Activated CD8-positive, alpha-beta memory T cell treated with anti-CD3 and anti-CD28 coated beads for 4 hours (primary cell): ENCODE data around the gene WDR33.

Experiments
- DNase-seq, 2 donors: peaks; one replicate each; pipeline ENCODE4 v3.0.0-alpha.2; 2020; ENCODE audit warnings: low read depth in 2 of 2

WDR33 gene

GRCh38 chr2:127656569-127657231 is 154.3 kb downstream of the WDR33 start:
- DNase-seq, result no peak

DNA sequence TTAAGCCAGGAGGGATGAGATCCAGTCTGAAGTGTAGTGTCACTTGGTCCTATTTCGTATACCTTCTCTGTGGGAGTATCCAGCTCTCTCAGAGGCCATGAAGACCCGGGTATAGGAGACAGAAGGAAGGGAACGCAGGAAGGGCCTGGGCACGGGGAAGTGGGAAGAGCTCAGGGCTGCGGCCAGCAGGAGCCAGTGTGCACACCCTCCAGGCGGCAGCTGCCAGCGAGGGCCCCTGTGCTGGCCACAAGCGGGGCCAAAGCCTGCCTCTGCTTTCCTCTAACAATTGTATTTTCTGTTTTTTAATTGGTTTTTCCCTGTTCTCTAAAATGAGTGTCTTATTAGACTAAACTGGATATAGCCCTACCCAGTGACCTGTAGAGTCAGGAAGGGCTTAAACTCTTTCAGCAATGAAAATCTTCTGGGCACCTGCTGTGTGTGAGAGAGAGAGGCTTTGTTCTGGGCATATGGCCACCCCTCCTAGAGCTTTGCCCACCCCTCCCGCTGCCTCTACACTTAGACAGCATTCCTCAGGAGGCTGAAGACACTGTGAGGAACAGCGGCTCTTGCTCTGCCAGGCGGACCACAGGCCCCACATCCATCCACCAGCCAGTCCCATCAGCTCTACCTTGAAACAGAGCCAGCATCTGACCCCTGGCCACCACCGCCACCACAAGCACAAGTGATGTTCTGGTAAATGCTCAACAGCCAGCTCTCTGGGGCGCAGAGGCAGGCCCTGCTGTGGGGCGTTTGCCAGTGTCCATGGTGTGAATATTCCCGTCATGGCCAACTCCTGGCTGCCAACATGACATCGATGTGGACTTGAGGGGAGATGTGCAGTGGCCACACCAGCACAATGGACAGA is 155.5 kb downstream of the WDR33 start:
- DNase-seq, result no peak

DNA sequence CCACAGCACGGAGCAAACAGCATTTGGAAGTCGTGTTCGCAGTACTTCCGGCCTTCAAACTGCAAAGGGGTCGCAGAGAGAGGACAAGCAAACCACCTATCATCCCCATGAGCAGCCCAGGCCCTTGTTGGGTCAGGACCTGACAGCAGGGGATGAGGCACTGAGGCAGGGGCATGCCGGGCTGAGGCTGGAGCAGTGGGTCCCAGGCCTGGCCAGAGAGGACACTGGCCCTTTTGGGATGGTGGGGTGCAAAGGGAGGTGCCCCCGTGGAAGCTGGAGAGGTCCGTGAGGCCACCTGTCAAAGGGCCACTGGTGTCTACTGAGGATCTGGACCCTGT is 156.2 kb downstream of the WDR33 start:
- DNase-seq, result no peak

- no peak for DNase-seq
Measured at GRCh38 chr2:127654084-127654837, 156.7 kb downstream of the WDR33 start.

DNA sequence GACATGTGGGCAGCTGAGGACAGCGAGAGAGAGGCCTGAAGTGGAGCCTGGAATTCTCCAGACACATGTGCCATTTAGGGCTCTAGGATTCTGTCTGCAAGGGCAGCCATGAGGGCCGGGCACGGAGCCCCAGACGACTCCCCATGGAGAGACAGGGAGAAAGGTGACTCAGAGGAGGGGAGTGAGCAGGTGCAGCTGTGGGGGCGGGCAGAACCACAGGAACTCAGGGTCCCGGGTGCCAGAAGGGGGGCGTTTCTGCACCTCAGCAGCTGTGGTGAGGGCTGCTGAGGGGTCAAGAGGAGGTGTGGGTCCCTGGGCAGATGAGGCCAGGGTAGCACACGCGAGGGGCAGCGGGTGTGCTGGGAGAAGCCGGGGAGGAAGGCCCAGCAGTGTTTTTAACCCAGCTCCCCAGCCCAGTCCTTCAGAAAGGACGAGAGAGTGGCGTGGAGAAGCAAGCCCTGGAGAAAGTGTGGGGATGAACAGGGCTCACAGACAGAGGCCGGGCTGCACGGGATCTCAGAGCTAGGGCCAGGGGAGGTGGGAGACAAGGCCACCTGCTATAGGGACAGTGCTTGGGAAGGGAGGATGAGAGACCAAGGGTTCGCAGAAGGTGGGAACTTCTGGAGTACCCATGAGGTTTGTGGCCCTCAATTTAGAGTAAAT is 157.4 kb downstream of the WDR33 start:
- no peak for DNase-seq

- DNase-seq, result no peak
Measured at GRCh38 chr2:127652786-127653357, 158.1 kb downstream of the WDR33 start.

- no peak for DNase-seq
Measured at GRCh38 chr2:127651971-127652550, 158.9 kb downstream of the WDR33 start.

DNA sequence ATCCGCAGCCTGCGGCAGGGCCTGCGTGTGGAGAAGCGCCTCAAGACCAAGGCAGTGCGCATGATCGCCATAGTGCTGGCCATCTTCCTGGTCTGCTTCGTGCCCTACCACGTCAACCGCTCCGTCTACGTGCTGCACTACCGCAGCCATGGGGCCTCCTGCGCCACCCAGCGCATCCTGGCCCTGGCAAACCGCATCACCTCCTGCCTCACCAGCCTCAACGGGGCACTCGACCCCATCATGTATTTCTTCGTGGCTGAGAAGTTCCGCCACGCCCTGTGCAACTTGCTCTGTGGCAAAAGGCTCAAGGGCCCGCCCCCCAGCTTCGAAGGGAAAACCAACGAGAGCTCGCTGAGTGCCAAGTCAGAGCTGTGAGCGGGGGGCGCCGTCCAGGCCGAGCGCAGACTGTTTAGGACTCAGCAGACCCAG is 159.6 kb downstream of the WDR33 start:
- DNase-seq, result no peak
